Astrocyte of the cerebellum (primary cell): ENCODE measurements around the gene SDHAF2.

Experiments
- DNase-seq: peaks from one replicate; pipeline ENCODE4 v3.0.0-alpha.2; 2011; ENCODE audit warnings: low read depth
- H3K4me3 ChIP-seq: 2 replicates; pipeline ENCODE4 v1.5.1; 2011; ENCODE audit warnings: mild to moderate bottlenecking, low read depth, low read length, moderate library complexity
- in situ Hi-C: cut with HindIII; loops from 2 replicates; pipeline ENCODE4 v1.10.0; 2017; ENCODE audit warnings: low sequenced_read_pairs
- TF ChIP-seq, protein P1 (sequence below): IDR thresholded peaks from 2 replicates; pipeline ENCODE4 v1.5.1; 2012; ENCODE audit warnings: low read length, low read depth, moderate library complexity, mild to moderate bottlenecking; ENCODE audit errors: missing control alignments

Gene SDHAF2

GRCh38 chr11:61491736-61492395 lies 61.9 kb downstream of the SDHAF2 start:
- TF ChIP-seq, protein P1, sequence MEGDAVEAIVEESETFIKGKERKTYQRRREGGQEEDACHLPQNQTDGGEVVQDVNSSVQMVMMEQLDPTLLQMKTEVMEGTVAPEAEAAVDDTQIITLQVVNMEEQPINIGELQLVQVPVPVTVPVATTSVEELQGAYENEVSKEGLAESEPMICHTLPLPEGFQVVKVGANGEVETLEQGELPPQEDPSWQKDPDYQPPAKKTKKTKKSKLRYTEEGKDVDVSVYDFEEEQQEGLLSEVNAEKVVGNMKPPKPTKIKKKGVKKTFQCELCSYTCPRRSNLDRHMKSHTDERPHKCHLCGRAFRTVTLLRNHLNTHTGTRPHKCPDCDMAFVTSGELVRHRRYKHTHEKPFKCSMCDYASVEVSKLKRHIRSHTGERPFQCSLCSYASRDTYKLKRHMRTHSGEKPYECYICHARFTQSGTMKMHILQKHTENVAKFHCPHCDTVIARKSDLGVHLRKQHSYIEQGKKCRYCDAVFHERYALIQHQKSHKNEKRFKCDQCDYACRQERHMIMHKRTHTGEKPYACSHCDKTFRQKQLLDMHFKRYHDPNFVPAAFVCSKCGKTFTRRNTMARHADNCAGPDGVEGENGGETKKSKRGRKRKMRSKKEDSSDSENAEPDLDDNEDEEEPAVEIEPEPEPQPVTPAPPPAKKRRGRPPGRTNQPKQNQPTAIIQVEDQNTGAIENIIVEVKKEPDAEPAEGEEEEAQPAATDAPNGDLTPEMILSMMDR, result no peak
- H3K4me3 ChIP-seq, result no peak overlapping the region
- in situ Hi-C loops, result no loop called here
- no peak for DNase-seq

DNA sequence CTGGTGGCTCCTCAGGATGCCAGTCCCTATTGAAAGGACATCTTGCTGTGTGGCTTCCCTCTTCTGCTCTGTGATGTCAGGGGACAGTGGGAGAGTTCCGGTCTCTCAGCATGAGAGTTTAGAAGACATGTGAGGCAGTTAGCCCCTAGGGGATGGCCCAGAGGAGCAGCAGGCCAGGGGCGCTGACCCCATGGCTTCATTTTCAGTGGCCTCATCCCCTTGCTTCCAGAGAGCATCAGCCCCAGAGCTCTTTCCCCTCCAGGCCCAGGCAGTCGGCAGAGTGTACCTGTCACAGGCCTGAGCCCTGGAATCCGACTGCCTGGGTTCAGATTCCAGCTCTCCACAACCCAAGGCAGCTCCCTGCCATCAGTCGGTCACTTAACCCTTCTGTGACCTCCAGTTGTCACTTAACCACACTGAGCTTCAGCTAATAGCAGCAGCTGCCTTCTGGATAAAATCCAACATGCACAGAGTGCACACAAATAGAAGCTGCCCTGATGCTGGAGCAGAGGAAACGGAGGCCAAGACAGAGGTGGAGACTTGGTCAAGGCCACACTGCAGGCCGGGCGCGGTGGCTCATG lies 64.5 kb downstream of the SDHAF2 start:
- H3K4me3 ChIP-seq, result no peak overlapping the region
- DNase-seq, result no peak
- TF ChIP-seq, protein P1, result no peak
- in situ Hi-C loops, result no loop called here

- no peak overlapping the region for H3K4me3 ChIP-seq
- DNase-seq, result no peak
- in situ Hi-C loops, result no loop called here
- TF ChIP-seq, protein P1, result no peak
Measured at GRCh38 chr11:61495801-61496601, 66.1 kb downstream of the SDHAF2 start.
